Stimulated activated CD8-positive, alpha-beta memory T cell treated with anti-CD3 and anti-CD28 coated beads, Interleukin-12 subunit alpha, Interleukin-12 subunit beta, amount 100 ng/mL, for 4 hours (primary cell): ENCODE data around the gene ASIP.
"Not testable (repeated sequence)": the region's sequence is repeated elsewhere in the genome, so short reads cannot be mapped to it uniquely, and the experiment has no call there.

Experiments
- DNase-seq: peaks from one replicate; pipeline ENCODE4 v3.0.0-alpha.2; 2020; ENCODE audit warnings: low read depth

Gene ASIP

DNA sequence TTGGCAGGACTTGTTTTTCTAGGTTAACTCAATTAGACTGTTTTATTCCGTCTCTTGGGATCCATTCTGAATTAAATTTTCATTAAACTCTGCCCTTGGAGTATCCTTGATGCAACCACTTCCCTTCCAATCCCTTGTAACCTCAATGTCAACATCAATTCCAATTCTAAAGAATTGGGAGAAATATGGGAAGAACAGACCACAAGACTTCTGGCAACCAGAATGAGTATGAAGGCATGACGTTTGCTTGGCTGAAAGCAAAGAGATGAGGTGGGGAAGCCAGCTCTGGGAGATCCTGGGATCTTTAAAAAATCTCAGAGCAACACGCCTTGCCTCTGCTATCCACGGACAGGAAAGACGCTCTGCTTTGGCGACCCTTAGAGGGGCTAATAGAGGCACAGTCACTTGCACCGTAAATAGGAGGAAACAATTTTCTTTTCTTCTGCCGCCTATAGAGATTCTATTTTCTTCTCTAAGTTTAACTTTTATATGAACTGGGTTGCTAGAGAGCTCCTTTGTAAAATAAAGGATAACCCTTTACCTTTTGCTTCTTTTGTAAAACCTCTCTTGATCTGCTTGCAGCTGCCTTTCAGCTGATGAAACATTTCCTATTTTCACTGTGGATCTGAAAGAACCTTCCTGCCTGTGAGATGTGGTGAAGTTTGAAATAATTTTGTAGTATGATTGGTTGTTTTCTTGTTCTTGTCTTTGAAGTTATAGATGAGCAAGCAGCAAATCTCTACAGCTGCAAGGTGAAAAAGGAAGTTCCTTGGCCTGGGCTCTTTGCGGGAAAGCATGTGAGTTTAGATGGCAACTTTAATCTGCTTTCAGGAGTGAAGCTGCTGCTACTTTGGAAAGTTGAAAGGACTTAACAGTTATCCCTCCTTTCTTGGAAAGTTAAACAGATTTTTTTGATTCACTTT, at the start of gene ASIP:
Gene ASIP, plus strand, starts transcription at position 731 of the 923 bp plus-strand sequence. CDS start 18,952 bp downstream, outside the sequence.
- no peak for DNase-seq

DNA sequence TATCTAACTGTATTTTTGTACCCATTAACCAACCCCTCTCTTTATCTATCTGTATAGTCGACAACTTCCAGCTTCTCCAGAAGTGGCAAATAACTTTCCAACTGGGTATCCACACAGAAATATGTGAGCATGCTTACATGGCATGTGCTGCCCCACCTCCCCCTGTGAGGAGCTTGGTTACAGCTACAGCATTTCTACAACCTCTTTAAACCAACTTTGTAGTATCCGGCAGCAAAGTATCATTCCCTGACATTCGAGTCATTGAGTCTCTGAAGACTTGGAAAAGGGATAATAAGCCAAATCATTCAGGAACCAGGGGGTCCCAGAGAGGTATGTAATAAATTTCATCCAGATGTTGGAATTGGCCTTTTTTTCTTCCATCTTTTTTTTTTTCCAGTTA, 48.2 kb upstream of the ASIP start:
- no peak for DNase-seq

GRCh38 chr20:34199183-34199582, 42.0 kb upstream of the ASIP start:
- no peak for DNase-seq

GRCh38 chr20:34200023-34200422, 41.2 kb upstream of the ASIP start:
- no peak for DNase-seq

DNA sequence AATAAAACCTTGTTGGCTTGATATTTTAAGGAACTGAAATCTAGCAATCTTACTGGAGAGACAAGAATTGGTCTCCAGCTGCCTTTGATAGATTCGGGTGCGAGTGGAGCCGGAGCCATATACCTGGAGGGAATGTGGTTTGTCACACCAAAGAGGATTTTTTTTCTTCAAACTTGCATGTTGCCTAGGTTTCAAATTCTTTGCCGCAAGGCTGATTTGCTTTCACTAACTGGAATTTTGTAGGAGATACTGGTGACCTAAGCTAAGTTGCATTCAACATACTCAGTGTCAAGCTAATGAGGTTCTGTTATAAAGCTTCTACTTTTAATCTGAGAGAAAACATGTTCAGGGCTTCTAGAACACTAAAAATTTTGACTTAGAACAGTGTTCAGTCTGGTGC, 39.7 kb upstream of the ASIP start:
- DNase-seq: no peak

DNA sequence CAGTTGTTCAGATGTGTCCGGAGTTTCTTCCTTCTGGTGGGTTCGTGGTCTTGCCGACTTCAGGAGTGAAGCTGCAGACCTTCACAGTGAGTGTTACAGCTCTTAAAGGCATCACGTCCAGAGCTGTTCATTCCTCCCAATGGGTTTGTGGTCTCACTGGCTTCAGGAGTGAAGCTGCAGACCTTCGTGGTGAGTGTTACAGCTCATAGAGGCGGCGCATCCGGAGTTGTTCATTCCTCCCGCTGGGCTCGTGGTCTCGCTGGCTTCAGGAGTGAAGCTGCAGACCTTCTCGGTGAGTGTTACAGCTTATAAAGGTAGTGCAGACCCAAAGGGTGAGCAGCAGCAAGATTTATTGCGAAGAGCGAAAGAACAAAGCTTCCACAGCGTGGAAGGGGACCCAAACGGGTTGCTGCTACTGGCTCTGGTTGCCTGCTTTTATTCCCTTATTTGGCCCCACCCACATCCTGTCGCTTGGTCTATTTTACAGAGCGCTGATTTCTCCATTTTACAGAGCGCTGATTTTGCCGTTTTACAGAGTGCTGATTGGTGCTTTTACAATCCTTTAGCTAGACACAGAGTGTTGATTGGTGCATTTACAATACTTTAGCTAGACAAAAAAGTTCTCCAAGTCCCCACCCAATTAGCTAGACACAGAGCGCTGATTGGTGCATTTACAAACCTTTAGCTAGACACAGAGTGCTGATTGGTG, 35.9 kb upstream of the ASIP start:
- not testable (repeated sequence) for DNase-seq

DNA sequence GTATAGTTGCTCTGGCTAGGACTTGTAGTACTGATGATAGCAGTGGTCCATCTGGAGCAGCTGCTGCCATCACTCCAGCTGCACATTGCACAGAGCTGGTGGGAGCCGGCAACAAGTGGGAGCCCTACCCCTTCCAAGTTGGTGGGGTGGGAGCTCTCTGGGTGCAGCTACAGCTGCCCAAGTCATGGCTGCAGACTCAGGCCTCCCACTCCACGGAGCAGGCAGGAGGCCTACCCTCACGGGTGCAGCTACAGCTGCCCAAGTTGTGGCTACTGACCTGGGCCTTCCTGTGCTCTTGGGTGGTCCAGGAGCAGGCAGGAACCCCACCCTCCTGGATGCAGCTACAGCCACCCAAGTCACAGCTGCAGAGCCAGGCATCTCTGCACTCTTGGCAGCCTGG, 32.1 kb upstream of the ASIP start:
- no peak for DNase-seq

- DNase-seq: no peak
These were observed 31.0 kb upstream of the ASIP start for GRCh38 chr20:34210271-34210670.

DNA sequence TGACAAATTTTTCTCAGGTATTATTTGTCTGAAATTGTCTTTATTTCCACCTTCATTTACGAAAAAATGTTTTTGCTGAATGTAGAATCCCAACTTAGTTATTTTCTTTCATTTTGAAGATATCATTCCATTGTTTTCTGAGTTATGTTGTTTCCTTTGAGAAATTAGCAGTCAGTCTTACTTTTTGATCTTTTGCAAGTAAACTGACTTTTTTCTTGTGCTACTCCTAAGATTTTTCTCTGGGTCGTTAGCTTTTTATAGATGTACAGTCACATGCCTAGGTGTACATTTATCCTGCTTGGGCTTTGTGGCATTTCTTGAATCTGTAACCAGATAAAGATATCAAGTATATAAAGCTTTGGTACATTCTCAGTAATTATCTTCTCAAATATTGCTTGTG, 29.6 kb upstream of the ASIP start:
- DNase-seq: no peak

DNA sequence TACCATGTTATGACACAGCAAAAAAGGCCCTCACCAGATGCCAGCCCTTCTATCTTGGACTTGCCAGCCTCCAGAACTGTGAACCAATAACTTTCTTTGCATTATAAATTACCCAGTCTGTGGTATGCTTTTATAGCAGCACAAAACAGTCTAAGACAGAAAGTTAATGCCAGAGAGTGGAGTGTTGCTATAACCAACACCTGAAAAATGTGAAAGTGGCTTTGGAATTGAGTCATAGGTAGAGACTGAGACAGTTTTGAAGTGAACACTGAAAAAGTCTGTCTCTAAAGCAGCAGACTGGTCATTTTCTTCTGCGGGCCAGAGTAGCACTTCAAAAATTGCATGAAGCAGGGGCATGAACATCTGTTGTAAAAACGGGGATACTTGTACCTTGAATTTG, 28.0 kb upstream of the ASIP start:
- DNase-seq: no peak

DNA sequence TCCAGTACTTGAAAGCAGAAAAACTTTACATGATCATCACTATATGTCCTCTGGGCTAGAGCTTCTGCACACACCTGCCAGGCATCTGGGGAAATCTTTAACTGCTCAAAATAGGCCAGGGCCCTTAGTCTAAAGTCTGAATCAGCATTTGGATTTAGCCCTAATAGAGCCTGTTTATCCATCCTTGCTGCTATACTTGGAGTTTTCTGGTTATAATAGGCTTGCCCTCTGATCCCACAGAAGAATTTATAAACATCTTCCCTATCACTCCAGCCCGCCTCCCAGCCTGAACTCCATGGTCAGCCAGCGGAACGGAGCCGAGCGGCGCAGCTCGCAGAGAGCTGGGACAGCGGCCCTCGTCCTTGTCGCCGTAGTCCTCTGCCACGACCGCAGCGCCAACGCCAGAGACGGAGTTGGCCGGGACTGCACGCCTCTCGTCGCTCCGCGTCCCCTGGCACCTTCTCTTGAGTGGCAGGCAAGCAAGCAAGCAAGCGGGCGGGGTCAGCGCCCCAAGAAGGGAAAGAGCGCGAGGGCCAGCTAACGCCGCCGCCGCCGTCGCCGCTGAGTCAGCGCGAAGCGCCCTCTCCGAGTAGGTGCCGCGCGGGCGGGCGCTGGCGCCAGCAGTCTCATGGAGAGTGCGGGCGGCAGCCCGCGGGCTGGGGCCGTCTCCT, 25.4 kb upstream of the ASIP start:
- DNase-seq: peak; percentile 28

DNA sequence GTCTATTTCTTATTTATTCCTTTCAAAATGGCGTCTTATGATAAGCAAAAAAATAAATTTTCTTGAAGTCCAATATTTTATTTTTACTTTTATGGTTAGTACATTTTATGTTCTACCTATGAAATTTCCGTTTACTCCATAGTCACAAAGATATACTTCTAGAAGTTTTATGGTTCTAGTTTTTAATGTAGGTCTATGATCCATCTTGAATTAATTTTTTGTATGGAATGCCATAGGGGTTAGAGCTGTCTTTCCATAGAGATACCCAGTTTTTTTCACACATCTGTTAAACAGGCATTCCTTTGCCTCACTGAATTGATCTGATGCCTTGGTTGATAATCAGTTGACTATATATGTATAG, 24.9 kb upstream of the ASIP start:
- DNase-seq: no peak

GRCh38 chr20:34220561-34220960, 20.7 kb upstream of the ASIP start:
- DNase-seq: no peak

DNA sequence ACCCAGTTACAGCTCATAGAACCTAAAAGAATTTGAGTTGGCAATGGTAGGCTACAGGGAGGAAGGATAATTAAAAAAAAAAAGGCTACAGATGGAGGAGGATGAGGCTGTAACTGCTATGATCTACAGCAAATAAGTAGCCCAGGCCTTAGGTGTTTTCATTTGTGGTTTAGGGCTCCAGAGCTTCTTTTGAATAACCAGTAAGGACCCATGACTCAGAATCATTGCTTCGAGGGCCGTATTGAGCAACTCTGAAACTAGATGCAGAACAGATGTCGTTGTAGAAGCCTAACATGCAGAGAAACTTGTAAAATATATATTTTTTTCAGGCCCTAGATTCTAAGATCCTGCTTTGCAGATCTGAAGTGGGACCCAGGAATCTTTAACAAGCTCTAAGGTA, 19.0 kb upstream of the ASIP start:
- no peak for DNase-seq

DNA sequence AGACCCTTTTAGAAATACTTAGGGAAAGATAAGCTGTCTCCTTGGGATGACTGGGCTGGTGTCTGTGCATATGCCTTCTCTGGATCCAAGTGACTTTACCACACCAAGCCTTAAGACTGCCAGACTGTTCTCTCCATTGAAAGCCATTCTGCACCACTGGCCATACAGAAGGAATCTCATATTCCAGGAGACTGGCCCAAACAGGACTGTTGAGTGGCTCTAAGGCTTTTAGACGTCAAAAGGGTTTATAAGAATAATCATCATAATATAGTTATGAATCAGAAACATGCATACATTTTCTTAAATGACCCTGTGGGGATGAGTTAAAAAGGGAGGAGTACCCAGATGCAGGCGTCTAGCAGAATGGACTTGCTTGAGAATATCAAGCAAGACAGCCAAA, 17.0 kb upstream of the ASIP start:
- DNase-seq: not testable (repeated sequence)

DNA sequence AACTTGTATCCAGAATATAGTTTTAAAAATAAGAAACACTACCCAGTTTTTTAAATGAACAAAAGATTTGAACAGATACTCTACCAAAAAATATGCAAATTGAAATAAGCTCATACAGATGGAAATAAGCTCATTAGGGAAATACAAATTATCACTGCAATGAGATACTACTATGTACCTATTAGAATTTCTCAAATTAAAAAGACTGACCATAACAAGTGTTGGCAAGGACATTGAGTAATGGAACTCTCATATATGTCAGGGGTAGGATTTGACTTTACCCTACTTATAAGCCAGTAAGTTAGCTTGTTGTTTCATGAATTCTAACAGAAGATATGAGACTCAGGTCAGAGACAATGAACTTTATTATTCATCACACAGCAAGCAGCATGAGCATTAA, 9.6 kb upstream of the ASIP start:
- no peak for DNase-seq

GRCh38 chr20:34232494-34233087, 8.6 kb upstream of the ASIP start:
- no peak for DNase-seq

DNA sequence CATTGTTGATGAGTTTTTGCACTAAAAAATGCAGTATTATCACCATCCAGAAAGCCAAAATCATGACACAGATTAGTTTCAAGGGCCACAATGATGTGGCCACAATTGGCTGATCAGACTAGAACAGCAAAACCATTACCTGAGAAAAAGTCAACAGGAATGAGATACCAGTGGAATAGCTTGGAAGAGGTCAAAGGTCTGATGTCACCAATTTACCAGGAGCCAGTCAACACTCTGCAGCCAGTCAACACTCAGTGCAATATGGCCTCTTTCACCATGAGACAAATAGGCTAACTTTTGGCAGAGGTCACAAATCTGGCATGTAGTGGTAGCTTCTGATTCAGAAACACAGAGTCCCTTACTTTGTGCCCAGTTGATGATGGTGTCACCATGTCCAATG, 7.5 kb upstream of the ASIP start:
- DNase-seq: no peak

- DNase-seq: no peak
These were observed 5.3 kb upstream of the ASIP start for GRCh38 chr20:34235875-34236274.

DNA sequence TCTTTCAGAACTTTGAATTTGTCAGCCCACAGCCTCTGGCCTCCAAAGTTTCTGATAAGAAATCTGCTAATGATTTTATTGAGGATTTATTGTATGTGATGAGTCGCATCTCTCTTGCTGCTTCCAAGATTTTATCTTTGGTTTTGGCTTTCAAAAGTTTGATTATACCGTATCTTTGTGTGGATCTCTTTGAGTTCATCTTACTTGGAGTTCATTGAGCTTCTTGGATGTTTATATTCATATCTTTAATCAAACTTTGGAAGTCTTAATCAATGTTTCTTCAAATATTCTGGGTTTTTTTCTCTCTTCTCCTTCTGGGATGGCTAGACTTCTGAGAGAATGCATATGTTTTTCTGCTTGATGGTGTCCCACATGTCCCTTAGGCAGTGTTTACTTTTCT, 3.3 kb upstream of the ASIP start:
- no peak for DNase-seq

DNA sequence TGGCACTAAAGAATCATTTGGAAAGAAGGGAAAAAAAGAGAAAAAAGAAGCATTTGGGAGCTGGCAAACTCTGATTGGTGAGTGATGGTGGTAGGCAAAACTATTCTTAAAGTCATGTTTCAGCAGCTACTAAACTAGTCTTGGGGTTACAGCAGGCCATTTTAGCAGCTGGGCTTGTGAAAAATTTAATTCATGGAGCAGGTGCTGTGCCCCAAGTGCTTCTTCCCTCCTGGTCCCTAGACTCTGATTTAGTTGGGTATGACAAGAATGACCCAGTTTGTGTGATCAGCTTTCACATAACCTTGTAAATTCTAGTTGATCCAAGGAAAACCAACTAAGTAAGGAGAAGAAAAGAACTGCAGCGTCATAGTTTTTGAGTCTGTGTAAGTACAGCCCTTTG, 1.1 kb upstream of the ASIP start:
- no peak for DNase-seq

GRCh38 chr20:34242015-34242414, 792 bp downstream of the ASIP start:
- DNase-seq: not testable (repeated sequence)

DNA sequence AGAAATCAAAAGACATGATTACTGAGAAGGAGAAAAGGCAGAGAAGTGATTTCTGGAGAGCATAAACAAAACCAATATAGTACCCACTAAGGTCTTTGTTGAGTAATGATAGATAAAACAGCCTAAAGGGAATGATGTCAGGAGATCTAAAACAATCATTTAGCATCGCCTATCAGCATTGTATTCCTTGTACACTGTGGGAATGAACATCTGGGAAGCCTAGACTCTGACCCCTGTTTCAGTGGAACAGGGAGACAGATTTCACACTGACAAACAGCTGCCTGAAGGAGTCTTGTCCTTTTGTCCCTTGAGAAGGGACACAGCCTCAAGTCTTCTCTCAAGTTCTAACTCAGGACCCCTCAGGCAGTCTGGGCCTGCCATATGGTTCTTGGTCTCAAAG, 1.7 kb downstream of the ASIP start:
- no peak for DNase-seq
